ENCODE measurements around the gene TBC1D3D.
"Not testable (repeated sequence)": the region's sequence is repeated elsewhere in the genome, so short reads cannot be mapped to it uniquely, and the experiment has no call there.

The TBC1D3D gene

DNA sequence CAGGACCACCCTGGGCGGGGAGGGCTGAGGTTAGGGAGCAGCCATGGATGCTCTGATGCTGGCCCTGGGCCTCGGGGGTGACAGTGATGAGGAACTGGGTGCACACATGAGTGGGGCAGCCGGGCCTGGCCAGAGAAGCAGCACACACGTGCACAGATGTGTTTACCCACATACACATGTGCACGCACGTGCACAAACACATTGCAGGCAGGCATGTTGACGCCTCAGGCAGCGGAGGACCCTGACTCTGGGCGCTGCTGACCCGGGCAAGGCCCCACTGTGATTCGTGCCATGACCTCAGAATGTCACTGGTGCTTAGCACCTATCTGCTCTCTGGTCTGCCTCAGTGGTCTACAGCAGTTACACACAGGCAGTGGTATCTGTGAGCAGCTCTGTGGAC is at the start of gene TBC1D3D:
TSS of gene TBC1D3D (plus strand) at position 301 of the 400 bp plus-strand sequence. CDS start 1,585 bp downstream, outside the sequence.
- FAIRE-seq: not testable (repeated sequence)

DNA sequence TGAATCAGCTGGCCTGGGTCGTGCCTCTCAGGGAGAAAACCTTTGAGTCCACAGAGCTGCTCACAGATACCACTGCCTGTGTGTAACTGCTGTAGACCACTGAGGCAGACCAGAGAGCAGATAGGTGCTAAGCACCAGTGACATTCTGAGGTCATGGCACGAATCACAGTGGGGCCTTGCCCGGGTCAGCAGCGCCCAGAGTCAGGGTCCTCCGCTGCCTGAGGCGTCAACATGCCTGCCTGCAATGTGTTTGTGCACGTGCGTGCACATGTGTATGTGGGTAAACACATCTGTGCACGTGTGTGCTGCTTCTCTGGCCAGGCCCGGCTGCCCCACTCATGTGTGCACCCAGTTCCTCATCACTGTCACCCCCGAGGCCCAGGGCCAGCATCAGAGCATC is 14.8 kb upstream of the TBC1D3D start, which contains the start of gene TBC1D3L:
TSS of gene TBC1D3L (minus strand) at position 101 of the 400 bp plus-strand sequence. CDS start 1,540 bp downstream, outside the sequence.
- not testable (repeated sequence) for FAIRE-seq
